GM18867 (cell line): ENCODE measurements around the gene RREB1.
"Not testable (repeated sequence)": the region's sequence is repeated elsewhere in the genome, so short reads cannot be mapped to it uniquely, and the experiment has no call there.

Source experiments
- ATAC-seq: cut with Tn5 transposase; IDR thresholded peaks from one replicate; pipeline ENCODE4 v1.9.1; 2021; ENCODE audit warnings: mild to moderate bottlenecking, moderate library complexity; ENCODE audit not compliant: unreplicated experiment

Gene RREB1

DNA sequence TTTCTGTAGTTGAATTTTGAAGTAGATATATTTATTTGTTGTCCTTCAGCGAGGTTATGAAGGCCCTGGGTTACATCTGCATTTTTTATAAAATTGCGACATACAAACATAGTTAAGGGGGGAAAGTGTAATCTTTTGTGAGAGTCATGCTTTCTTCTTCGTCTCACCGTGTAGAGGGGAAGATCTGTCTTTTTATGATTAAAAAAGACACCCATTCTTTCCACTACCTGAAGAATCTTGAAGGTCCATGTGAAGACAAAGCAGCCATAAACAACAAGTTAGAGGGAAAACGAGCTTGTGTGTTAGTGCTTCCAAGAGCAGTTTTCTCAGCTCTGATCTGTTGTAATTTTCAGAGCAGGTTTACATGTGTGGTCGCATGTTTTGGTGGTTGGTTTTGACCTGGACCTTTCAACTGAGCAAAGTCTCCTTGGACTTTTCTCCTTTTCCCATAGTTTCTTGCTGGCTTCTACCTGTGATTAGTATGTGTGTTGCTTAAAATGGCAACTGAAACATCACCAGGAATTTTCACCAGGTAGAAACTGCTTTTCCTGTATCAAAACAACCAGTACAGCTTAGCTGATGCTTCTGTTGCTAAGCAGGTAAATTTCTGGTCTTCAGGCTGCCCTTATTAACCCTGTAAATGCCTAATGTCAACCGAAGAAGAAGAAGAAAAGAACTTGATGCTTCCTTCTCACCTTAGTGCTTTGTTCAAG, 37.3 kb downstream of the RREB1 start:
- ATAC-seq: no peak

GRCh38 chr6:7145585-7145884, 37.8 kb downstream of the RREB1 start:
- ATAC-seq: no peak

GRCh38 chr6:7145885-7146828, 38.4 kb downstream of the RREB1 start:
- no peak for ATAC-seq

DNA sequence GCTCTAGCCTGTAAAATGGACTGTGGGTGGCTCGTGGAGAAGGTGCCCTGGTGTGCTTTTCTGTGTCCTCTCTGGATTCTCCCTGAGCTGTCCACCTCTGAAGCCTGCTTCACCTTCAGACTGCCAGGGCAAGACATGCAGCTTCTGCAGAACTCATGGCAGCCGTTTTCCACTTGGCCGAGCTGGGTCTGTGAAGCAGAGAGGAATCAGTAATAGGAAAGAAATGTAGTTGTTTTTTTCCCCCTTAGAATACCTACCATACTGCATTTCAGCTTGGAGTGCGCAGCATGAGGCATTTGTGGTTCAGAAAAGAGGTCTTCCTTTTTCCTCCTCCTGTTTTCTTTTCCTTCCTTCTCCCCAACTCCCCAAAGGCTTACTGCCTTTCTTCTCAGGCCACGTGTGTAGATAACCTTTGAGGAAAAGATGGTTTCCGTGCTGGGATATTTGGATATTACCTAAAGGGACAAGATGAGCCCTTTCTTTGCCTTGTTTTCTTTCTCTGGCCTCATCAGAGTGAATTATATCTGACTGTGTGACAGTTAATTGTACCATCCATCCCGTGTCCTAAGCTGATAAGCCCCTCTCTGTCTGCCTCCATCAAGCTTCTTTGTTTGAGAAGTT, 39.4 kb downstream of the RREB1 start:
- no peak for ATAC-seq

DNA sequence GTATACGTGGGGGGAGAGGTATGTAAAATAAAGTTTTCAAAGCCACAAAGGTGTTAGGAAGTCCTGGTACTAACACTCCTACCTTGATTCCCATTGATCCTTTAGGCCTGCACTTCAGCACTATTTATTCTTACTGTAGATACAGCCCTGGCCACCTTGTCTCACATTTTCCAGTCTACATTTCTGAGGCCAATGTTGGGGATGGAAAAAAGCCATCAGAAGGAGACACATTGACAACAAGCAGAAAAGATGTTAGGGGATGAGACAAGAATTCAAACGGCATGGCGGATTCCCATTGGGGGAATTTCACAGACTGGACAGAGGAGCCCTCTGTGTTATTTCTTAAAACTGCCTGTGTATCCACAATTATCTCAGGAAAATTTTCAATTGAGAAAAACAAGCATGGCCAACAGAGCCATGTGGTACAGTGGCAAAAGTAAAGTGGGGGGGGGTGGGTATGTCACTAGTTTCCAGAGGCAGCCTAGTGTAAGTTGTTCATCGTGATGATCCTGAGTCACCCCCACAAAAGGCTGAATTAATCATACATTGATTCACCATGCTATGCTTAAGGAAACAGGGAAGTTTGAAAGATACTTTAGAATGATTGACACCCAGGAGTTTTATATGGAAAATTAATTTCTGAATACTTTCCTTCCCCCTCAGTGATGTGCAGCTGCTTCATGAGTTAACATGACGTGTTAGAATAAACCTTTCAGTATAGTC, 40.5 kb downstream of the RREB1 start:
- ATAC-seq: no peak

- no peak for ATAC-seq
Observed at GRCh38 chr6:7150381-7151064, 42.8 kb downstream of the RREB1 start.

GRCh38 chr6:7151381-7151780, 43.6 kb downstream of the RREB1 start:
- no peak for ATAC-seq

DNA sequence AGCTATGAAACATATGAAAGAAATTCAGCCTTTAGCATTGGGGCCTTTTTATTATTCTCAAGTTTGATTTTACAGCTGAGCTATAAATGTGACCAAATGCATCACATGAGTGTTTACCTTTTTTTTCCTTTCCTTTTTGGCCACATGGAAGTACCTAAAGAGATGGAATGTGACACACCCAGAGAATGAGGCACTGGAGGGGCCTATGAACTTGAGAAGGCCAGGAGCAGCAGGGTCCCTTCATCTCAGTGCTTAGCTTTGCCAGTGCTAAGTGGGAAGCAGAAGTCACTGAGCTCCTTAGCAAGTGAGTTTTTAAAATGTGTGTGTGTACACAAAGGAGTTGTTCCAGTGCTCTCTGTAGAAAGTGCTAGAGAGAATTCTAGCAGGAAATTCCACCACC, 44.7 kb downstream of the RREB1 start:
- ATAC-seq: no peak

- no peak for ATAC-seq
Observed at GRCh38 chr6:7153789-7154188, 46.0 kb downstream of the RREB1 start.

DNA sequence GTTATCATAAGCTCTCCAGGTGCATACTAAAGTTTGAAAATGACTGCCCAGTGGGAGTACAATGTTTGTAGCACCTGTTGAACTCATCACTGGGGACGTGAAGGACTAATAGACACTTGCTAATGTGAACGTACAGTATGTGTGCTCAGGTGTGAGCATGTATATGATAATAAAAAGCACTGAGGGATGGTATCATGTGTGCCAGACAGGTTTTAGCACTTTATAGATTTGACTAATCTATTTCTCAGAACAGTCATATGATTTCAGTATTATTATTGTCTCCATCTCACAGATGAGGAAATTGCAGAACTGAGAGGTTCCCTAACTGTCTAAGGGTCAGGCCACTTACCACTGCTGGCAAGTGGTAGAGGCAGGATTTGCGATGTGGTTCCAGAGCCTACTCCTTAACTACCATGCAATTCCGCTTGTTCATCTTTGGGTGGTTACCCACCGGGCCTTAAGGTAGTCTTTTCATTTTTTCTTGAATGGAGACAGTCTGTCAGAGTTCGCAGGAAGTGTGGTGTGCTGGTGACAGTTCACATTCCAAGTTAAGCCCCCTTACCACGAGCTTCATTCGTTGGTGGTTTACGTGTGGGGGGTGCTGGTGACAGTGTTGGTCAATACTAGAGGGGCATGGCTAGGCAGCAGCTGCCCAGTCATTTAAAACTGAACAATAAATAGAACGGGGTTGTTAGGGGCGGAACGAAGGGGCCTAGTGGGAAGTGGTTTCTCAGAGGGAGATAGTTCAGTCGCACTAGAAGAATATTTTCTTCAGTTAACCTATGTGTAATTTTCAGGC, 46.8 kb downstream of the RREB1 start:
- ATAC-seq: peak; percentile 72

DNA sequence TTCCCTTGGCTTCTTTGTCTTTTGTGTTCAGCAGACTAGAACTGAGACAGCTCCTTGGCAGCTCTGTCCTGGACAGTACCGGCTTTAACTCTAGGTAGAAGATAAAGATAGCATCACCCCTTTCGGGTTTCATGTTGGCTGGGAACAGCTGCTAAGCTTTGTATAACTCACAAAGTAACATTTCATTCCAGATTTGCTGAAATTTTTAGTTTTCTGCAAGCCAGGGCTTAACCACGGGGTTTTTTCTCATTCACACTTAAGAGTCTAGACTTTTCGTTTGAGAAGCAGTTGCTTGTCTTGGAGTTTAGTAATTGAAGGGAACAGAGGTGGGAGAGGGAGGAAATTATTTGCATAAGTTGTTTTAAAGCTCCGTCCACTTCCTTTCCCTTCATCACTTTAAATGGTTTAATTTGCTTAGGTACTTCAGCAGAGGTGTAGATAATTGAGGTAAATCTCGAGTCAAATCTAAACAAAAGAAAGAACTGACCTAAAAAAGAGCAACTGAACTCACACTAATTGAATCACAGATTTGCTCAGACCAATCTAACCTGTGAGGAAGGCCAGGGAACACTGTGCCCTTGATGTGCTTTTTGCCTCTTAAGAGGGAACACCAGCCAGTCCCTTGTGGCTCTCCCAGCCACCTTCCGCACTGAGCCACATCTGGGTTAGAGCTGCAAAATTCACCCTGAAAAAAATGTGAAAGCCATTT, 48.3 kb downstream of the RREB1 start:
- ATAC-seq: peak; percentile 39

- ATAC-seq: no peak
Observed at GRCh38 chr6:7156643-7157278, 49.0 kb downstream of the RREB1 start.

- ATAC-seq: not testable (repeated sequence)
Observed at GRCh38 chr6:7157307-7157706, 49.5 kb downstream of the RREB1 start.

- no peak for ATAC-seq
Observed at GRCh38 chr6:7157752-7158616, 50.2 kb downstream of the RREB1 start.

DNA sequence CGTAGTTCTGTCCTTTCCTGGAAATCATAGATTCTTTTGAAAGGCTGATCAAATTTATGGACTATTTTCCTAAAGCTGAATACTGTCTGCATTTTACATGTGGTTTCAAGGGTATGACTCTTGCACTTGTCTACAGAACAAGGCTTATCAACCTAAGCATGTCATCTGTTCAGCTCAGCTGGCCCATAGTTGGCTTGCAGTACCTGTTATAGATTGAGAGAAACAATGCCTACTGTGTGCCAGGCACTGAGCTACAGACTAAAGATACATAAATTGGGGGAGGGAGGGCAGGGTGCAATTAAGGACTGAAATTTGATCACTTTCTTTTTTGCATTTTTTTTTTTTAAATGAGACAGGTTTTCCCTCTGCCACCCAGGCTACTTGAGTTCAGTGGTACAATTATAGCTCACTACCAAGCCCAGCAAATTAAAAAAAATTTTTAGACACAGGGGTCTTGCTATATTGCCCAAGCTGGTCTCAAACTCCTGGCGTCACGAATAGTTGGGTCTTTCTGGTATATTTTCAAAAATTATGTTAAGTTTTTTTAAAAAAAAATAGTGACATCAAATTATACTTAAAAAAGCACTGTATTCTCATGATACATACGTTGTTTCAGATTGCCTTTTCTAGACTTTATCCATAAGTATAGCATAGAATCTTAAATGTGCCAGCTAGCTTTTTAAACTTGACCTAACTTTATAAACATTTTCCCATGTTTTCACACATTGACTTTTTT, 52.2 kb downstream of the RREB1 start:
- no peak for ATAC-seq

GRCh38 chr6:7161253-7161623, 53.5 kb downstream of the RREB1 start:
- ATAC-seq: no peak

DNA sequence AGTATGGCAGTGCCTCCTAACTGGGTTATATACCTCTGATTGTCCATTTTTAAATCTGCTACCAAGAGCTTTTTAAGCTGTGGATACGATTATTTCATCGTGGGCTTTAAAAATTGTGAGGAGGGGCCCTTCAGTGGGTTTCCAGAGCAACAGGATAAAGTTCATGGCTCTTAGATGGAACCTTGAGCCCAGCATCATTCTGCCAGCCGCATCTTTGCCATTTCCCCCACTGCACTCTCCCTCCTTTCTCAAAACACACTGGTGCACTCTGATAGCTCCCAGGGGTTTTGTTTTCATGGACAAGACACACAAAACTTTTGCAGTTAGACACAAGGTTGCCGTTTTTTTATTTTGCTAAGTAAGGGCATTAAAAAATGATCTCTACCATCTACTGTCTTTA, 54.1 kb downstream of the RREB1 start:
- ATAC-seq: no peak
